ENCODE measurements around the gene HCN3. TPM values are rescaled to one million over a fixed set of nuclear protein-coding genes. Genes with fewer than 3 reads are reported as not detected.

The HCN3 gene
- total RNA-seq, 3 donors from 2014 or later: 1.3 to 2.3 (median 2.3) TPM

GRCh38 chr1:155319536-155319935 lies 42.3 kb downstream of the HCN3 start:
- intact Hi-C loops (cut with DNase I; ENCODE audit: low total_unique reads): no loop called here
- H3K4me3 ChIP-seq: no peak overlapping the region
- no peaks in the 10 kb centered on the region for H3K27me3 ChIP-seq
- H3K36me3 ChIP-seq: no peaks in the 10 kb centered on the region
- no peak for DNase-seq (ENCODE audit: low spot score in 2 of 2)
- TF ChIP-seq POLR2A (IDR thresholded peaks at IDR 0.05) (no peak), POLR2AphosphoS5 (IDR thresholded peaks at IDR 0.05) (no peak)
- TF ChIP-seq, protein P1, sequence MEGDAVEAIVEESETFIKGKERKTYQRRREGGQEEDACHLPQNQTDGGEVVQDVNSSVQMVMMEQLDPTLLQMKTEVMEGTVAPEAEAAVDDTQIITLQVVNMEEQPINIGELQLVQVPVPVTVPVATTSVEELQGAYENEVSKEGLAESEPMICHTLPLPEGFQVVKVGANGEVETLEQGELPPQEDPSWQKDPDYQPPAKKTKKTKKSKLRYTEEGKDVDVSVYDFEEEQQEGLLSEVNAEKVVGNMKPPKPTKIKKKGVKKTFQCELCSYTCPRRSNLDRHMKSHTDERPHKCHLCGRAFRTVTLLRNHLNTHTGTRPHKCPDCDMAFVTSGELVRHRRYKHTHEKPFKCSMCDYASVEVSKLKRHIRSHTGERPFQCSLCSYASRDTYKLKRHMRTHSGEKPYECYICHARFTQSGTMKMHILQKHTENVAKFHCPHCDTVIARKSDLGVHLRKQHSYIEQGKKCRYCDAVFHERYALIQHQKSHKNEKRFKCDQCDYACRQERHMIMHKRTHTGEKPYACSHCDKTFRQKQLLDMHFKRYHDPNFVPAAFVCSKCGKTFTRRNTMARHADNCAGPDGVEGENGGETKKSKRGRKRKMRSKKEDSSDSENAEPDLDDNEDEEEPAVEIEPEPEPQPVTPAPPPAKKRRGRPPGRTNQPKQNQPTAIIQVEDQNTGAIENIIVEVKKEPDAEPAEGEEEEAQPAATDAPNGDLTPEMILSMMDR (IDR thresholded peaks at IDR 0.05): no peak
- peaks cover 5% of the 10 kb centered on the region in 2 donors for H3K4me1 ChIP-seq
- H3K9me3 ChIP-seq: no peaks in the 10 kb centered on the region
- H3K27ac ChIP-seq: no peak overlapping the region

DNA sequence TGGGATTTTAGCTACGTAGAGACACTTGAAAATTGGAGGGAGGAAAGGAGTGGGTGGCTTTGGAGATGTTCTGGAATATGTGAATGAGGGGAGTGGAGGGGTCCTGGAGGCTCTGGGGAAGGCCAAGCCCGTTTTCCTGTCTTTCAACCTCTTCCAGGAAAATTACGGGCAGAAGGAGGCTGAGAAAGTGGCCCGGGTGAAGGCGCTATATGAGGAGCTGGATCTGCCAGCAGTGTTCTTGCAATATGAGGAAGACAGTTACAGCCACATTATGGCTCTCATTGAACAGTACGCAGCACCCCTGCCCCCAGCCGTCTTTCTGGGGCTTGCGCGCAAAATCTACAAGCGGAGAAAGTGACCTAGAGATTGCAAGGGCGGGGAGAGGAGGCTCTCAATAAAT lies 43.0 kb downstream of the HCN3 start:
- TF ChIP-seq POLR2AphosphoS5 (IDR thresholded peaks at IDR 0.05) (no peak), POLR2A (IDR thresholded peaks at IDR 0.05) (no peak)
- TF ChIP-seq, protein P1 (IDR thresholded peaks at IDR 0.05): no peak
- intact Hi-C loops (cut with DNase I; ENCODE audit: low total_unique reads): loop anchor here (5.0 kb wide), 1 partner anchor 68 kb away; no protein-coding TSS in a partner anchor
- Histone ChIP-seq H3K4me1 (peaks cover 5% of the 10 kb centered on the region in 2 donors), H3K4me3 (peak overlapping the region; percentile 73 to 82 (median 79)), H3K9me3 (no peaks in the 10 kb centered on the region), H3K27me3 (no peaks in the 10 kb centered on the region), H3K36me3 (no peaks in the 10 kb centered on the region), H3K27ac (peak overlapping the region in 1 of 2 donors; percentile 97)
- no peak for DNase-seq (ENCODE audit: low spot score in 2 of 2)

- Histone ChIP-seq H3K9me3 (no peaks in the 10 kb centered on the region), H3K36me3 (no peaks in the 10 kb centered on the region), H3K27ac (peak within 1 kb of the TSS; percentile 90 to 97), H3K27me3 (no peaks in the 10 kb centered on the region), H3K4me1 (peaks cover 5 to 9% of the 10 kb centered on the region in 2 donors), H3K4me3 (peak within 1 kb of the TSS; percentile 73 to 82 (median 79))
- DNase-seq (ENCODE audit: low spot score in 2 of 2): peak; percentile 46 to 61
- TF ChIP-seq POLR2A (IDR thresholded peaks at IDR 0.05): no peak
- intact Hi-C loops (cut with DNase I; ENCODE audit: low total_unique reads): loop anchor here (5.0 kb wide), 1 partner anchor 69 kb away; no protein-coding TSS in a partner anchor
These were observed 43.7 kb downstream of the HCN3 start, which contains the start of gene RUSC1 for GRCh38 chr1:155320661-155321617. RUSC1 (plus strand) TSS chr1:155320894; CDS start chr1:155321774, 880 bp downstream.

DNA sequence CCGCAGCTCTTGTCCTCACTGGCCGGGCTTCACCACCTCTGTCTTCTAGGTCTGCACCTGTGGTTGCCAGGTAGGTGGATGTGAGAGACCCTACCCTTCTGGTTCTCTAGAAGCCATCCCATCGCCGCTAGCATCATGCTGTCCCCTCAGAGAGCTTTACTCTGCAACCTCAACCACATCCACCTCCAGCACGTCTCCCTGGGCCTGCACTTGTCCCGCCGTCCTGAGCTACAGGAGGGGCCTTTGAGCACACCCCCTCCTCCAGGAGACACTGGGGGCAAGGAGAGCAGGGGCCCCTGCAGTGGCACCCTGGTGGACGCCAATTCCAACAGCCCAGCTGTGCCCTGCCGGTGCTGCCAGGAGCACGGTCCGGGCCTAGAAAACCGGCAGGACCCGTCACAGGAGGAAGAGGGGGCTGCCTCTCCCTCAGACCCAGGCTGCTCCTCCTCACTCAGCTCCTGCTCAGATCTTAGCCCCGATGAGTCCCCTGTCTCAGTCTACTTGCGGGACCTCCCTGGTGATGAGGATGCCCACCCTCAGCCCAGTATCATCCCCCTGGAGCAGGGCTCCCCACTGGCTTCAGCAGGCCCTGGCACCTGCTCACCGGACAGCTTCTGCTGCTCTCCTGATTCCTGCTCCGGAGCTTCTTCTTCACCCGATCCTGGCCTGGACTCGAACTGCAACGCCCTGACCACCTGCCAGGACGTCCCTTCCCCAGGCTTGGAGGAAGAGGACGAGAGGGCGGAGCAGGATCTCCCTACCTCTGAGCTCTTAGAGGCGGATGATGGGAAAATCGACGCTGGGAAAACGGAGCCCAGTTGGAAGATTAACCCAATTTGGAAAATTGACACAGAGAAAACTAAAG lies 44.6 kb downstream of the HCN3 start:
- H3K27ac ChIP-seq: peak overlapping the region; percentile 90 to 97
- TF ChIP-seq POLR2A (IDR thresholded peaks at IDR 0.05) (no peak), POLR2AphosphoS5 (IDR thresholded peaks at IDR 0.05) (no peak)
- TF ChIP-seq, protein P1 (IDR thresholded peaks at IDR 0.05): no peak
- peak overlapping the region; percentile 73 to 82 (median 79) for H3K4me3 ChIP-seq
- H3K36me3 ChIP-seq: no peaks in the 10 kb centered on the region
- no peaks in the 10 kb centered on the region for H3K9me3 ChIP-seq
- intact Hi-C loops (cut with DNase I; ENCODE audit: low total_unique reads): loop anchor here (5.0 kb wide), 1 partner anchor 70 kb away; no protein-coding TSS in a partner anchor
- no peaks in the 10 kb centered on the region for H3K27me3 ChIP-seq
- no peak for DNase-seq (ENCODE audit: low spot score in 2 of 2)
- peaks cover 5 to 9% of the 10 kb centered on the region in 2 donors for H3K4me1 ChIP-seq

DNA sequence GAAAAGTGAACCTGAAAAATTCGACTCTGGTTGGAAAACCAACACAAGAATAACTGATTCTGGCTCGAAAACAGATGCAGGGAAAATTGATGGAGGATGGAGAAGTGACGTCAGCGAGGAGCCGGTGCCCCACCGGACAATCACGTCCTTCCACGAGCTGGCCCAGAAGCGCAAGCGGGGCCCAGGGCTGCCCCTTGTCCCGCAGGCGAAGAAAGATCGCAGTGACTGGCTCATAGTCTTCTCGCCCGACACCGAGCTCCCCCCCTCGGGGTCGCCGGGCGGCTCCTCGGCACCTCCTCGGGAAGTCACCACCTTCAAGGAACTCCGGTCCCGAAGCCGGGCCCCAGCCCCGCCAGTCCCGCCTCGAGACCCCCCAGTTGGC lies 45.3 kb downstream of the HCN3 start:
- intact Hi-C loops (cut with DNase I; ENCODE audit: low total_unique reads): loop anchor here (5.0 kb wide), 1 partner anchor 70 kb away; no protein-coding TSS in a partner anchor

More for the DNA sequence above, 45.3 kb downstream of the HCN3 start:
- Histone ChIP-seq H3K27ac (peak overlapping the region; percentile 90 to 97), H3K4me3 (peak overlapping the region; percentile 73 to 82 (median 79)), H3K27me3 (no peaks in the 10 kb centered on the region), H3K4me1 (peaks cover 5 to 9% of the 10 kb centered on the region in 2 donors), H3K36me3 (no peaks in the 10 kb centered on the region), H3K9me3 (no peaks in the 10 kb centered on the region)
- no peak for TF ChIP-seq POLR2A (IDR thresholded peaks at IDR 0.05)
- TF ChIP-seq, protein P1 (IDR thresholded peaks at IDR 0.05): no peak
- no peak for TF ChIP-seq POLR2AphosphoS5 (IDR thresholded peaks at IDR 0.05)
- DNase-seq (ENCODE audit: low spot score in 2 of 2): no peak
